Panc1 (cell line): ENCODE results near the gene NUP43. TPM values are rescaled to one million over a fixed set of nuclear protein-coding genes. Genes with fewer than 3 reads are reported as not detected.

ENCODE experiments used
- ATAC-seq: fragments of 200-7000 bp; cut with Tn5 transposase; 2 replicates; pipeline ENCODE4 v1.9.1; 2020; ENCODE audit warnings: mild to moderate bottlenecking, moderate library complexity
- BruUV-seq: library from RNA; stranded (reverse); fragments of 400-500 nt; replicated peaks from 2 replicates; lab custom pipeline; 2021; lab: Mats Ljungman, UMichigan
- CTCF ChIA-PET: fragments of 300-600 bp; sonication (Branson Sonifier 250); formaldehyde crosslinking; loops from one replicate; lab custom pipeline; 2022; ENCODE audit warnings: antibody characterized with exemption; lab: Charles Lee
- POLR2A ChIA-PET: fragments of 300-600 bp; sonication (Branson Sonifier 250); formaldehyde crosslinking; loops from one replicate; lab custom pipeline; 2022; ENCODE audit warnings: antibody characterized with exemption; lab: Charles Lee
- DNase-seq: peaks from one replicate; pipeline ENCODE4 v3.0.0-alpha.2; 2010; ENCODE audit warnings: low read depth, low spot score
- H3K27ac ChIP-seq: 2 replicates; pipeline ENCODE4 v1.5.1; 2011; ENCODE audit warnings: mild to moderate bottlenecking, low read length, inconsistent platforms
- H3K27me3 ChIP-seq: fragments of 200-500 bp; sonication (Bioruptor generic); 2 replicates; pipeline ENCODE4 v1.6.0; 2014; ENCODE audit warnings: low read length, inconsistent platforms; ENCODE audit not compliant: control insufficient read depth, insufficient read depth
- H3K36me3 ChIP-seq: fragments of 200-500 bp; sonication (Bioruptor generic); 2 replicates; pipeline ENCODE4 v1.5.1; 2014; ENCODE audit warnings: inconsistent platforms, mild to moderate bottlenecking, low read length, moderate library complexity; ENCODE audit not compliant: control insufficient read depth, insufficient read depth
- H3K4me1 ChIP-seq: 2 replicates; pipeline ENCODE4 v1.5.1; 2011; ENCODE audit warnings: inconsistent platforms, mild to moderate bottlenecking, low read length, moderate library complexity; ENCODE audit not compliant: control insufficient read depth, insufficient read depth
- H3K4me3 ChIP-seq, 2 experiments: 2 replicates each; pipeline ENCODE4 v1.5.1; 2011 to 2012; ENCODE audit warnings: low read depth in 2 of 2, low read length in 2 of 2, mild to moderate bottlenecking in 2 of 2, inconsistent platforms in 1 of 2, moderate library complexity in 1 of 2
- H3K9me3 ChIP-seq: fragments of 200-500 bp; sonication (Bioruptor generic); 2 replicates; pipeline ENCODE4 v1.5.1; 2014; ENCODE audit warnings: low read depth, mild to moderate bottlenecking, inconsistent platforms, low read length, moderate library complexity; ENCODE audit not compliant: control insufficient read depth, insufficient read depth
- CTCF ChIP-seq: fragments of 450-650 bp; IDR thresholded peaks from 2 replicates; pipeline ENCODE4 v1.5.1; 2017; ENCODE audit warnings: mild to moderate bottlenecking
- POLR2AphosphoS5 ChIP-seq: IDR thresholded peaks from 2 replicates; pipeline ENCODE4 v1.6.1; 2012; ENCODE audit warnings: mild to moderate bottlenecking, low read depth, low read length, moderate library complexity
- REST ChIP-seq, 2 experiments: IDR thresholded peaks; 2 replicates each; pipeline ENCODE4 v1.6.1; 2011 to 2012; ENCODE audit warnings: low read depth in 2 of 2, control low read depth in 1 of 2, low read length in 1 of 2, mild to moderate bottlenecking in 1 of 2, moderate library complexity in 1 of 2; ENCODE audit not compliant: insufficient read depth in 1 of 2
- SIN3A ChIP-seq: IDR thresholded peaks from 2 replicates; pipeline ENCODE4 v1.6.1; 2012; ENCODE audit warnings: low read depth, mild to moderate bottlenecking, low read length, moderate library complexity, borderline replicate concordance; ENCODE audit not compliant: insufficient read depth
- TCF7L2 ChIP-seq: IDR thresholded peaks from 2 replicates; pipeline ENCODE4 v1.6.1; 2011; ENCODE audit warnings: mild to moderate bottlenecking, low read depth, low read length, inconsistent platforms
- in situ Hi-C: cut with HindIII; loops from 2 replicates; pipeline ENCODE4 v1.10.0; 2016; ENCODE audit warnings: low sequenced_read_pairs, low pct_unique_long_range_greater_than_20kb
- intact Hi-C: fragments of 100-400 bp; cut with micrococcal nuclease; formaldehyde crosslinking; loops from one replicate; pipeline ENCODE4 v1.10.0; 2022; ENCODE audit not compliant: unreplicated experiment
- total RNA-seq: library from RNA; stranded (reverse); gene quantifications from one replicate; pipeline ENCODE4 v1.2.1, GENCODE V29; 2021; ENCODE audit not compliant: unreplicated experiment

Gene NUP43
- total RNA-seq, 1 experiment from 2014 or later = 53.6 TPM

GRCh38 chr6:149714442-149714841 lies 31.9 kb downstream of the NUP43 start:
- in situ Hi-C loops = no loop called here
- POLR2A ChIA-PET = interaction anchor here (0.7 kb wide), 1 partner anchor 115 kb away, joined by 6 read pairs; no protein-coding TSS in a partner anchor
- no peaks in the 10 kb centered on the region for H3K9me3 ChIP-seq
- intact Hi-C loops = no loop called here
- no peaks in the 10 kb centered on the region; the same call in 1 of the 2 replicates for H3K36me3 ChIP-seq
- no peak overlapping the region for H3K27ac ChIP-seq
- no TSS peak for BruUV-seq
- no peak for ATAC-seq
- no peaks in the 10 kb centered on the region for H3K27me3 ChIP-seq
- DNase-seq = no peak
- TF ChIP-seq REST (IDR thresholded peaks at IDR 0.05; ENCODE audit: insufficient read depth in 1 of 2, low read depth in 2 of 2, low read length in 1 of 2) = no peak
- TF ChIP-seq POLR2AphosphoS5 = no peak
- no peak for TF ChIP-seq SIN3A
- TF ChIP-seq TCF7L2 = no peak
- TF ChIP-seq CTCF = no peak
- CTCF ChIA-PET = no interaction called here
- peaks cover 3% of the 10 kb centered on the region; the same call in 1 of the 2 replicates for H3K4me1 ChIP-seq
- no peak overlapping the region for H3K4me3 ChIP-seq

- Histone ChIP-seq H3K4me3 (no peak overlapping the region), H3K27ac (no peak overlapping the region), H3K27me3 (no peaks in the 10 kb centered on the region), H3K4me1 (peaks cover 8% of the 10 kb centered on the region; the same call in 1 of the 2 replicates), H3K36me3 (no peaks in the 10 kb centered on the region), H3K9me3 (no peaks in the 10 kb centered on the region)
- no peak for TF ChIP-seq TCF7L2
- no peak for TF ChIP-seq POLR2AphosphoS5
- TF ChIP-seq CTCF = no peak
- TF ChIP-seq REST (IDR thresholded peaks at IDR 0.05; ENCODE audit: insufficient read depth in 1 of 2, low read depth in 2 of 2, low read length in 1 of 2) = no peak
- no peak for TF ChIP-seq SIN3A
- intact Hi-C loops (no loop called here), in situ Hi-C loops (no loop called here)
- BruUV-seq = no TSS peak
- DNase-seq (no peak), ATAC-seq (no peak)
- ChIA-PET CTCF (no interaction called here), POLR2A (no interaction called here)
Measured at GRCh38 chr6:149711711-149712110, 34.6 kb downstream of the NUP43 start.
